GM21390 (cell line): ENCODE results near the gene SLC25A43.
"Not testable (repeated sequence)": the region's sequence is repeated elsewhere in the genome, so short reads cannot be mapped to it uniquely, and the experiment has no call there.

Source experiments
- ATAC-seq: cut with Tn5 transposase; IDR thresholded peaks from one replicate; pipeline ENCODE4 v1.9.1; 2021; ENCODE audit not compliant: unreplicated experiment

SLC25A43 gene

DNA sequence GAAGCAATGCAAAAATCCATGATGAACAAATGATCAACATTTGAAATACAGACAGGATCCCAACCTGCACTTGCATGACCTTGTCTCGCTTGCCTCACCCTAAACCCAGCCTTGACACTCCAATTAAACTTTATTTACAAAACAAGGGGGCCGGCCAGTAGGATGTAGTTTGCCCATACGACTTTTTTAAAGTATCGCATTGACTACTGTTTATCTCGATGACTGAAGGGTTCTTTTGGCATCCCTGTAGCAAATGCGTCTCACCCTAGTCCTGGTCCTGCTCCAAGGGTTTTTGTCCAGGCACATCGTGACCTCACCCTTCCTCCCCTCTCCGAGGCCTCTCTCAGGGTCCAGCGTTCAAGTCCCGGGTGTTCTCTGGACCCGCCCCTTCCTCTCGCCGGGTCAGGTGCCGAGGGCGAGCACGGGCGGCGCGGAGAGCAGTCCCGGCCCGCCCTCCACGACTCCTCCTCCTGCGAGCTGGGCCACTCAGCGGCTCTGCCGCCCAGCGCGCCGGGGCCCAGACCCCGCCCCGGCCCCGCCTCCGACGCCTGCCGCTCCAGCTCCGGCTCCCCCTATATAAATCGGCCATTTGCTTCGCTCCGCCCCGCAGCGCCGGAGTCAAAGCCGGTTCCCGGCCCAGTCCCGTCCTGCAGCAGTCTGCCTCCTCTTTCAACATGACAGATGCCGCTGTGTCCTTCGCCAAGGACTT is 68.9 kb downstream of the SLC25A43 start, which contains the start of gene SLC25A5:
TSS of gene SLC25A5 (plus strand) at position 603 of the 709 bp plus-strand sequence. CDS start at position 675, 72 bp downstream.
- ATAC-seq = peak; percentile 87

DNA sequence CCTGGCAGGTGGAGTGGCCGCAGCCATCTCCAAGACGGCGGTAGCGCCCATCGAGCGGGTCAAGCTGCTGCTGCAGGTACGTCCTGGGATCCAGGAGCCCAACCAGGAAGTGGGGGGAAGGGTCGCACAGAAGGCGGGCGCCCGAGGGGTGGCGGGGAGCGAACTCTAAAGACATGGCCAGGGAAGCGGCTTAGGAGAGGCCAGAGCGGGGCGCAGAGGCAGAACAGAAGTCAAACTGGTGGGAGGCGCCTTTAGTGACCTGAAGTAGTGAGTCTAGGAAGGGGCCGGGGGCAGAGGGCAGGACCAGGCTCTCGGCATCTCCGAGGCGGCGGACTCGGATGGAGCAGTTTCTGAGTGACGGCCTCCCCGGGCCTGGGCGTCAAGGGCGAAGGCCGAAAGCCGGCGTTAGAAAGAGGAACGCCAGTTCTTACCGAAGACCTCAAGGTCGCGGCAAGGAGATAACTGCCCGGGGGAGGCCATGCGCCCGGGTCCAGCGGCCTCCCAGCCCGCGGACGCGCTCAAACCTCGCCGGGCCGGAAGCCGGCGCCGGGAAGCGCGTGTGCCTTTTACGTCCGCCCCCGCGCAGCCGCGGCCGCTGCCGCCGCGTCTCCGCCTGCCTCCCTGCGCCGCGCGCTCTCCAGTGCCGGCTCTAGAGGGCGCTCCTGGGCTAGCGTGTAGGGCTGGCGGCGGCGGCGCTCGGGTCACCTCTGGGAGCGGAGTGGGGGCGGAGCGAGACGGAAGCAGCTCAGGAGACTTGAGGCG is 69.6 kb downstream of the SLC25A43 start:
- peak; percentile 75 for ATAC-seq

DNA sequence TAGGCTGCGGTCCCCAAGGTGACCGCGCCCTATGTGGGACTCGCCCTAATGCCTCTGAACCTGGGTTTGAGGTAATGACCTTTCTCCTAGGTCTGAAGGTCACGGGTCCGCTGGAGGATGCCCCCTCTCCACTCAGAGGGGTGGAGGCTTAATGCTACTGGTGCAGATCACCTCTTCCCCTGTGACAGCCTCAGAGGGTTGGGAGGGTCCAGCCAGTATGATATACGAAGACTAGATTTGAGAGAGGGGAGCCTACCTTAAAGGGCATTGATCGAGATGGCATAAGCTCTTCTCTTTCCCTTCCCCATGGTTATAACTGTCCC is 70.1 kb downstream of the SLC25A43 start:
- ATAC-seq = no peak

DNA sequence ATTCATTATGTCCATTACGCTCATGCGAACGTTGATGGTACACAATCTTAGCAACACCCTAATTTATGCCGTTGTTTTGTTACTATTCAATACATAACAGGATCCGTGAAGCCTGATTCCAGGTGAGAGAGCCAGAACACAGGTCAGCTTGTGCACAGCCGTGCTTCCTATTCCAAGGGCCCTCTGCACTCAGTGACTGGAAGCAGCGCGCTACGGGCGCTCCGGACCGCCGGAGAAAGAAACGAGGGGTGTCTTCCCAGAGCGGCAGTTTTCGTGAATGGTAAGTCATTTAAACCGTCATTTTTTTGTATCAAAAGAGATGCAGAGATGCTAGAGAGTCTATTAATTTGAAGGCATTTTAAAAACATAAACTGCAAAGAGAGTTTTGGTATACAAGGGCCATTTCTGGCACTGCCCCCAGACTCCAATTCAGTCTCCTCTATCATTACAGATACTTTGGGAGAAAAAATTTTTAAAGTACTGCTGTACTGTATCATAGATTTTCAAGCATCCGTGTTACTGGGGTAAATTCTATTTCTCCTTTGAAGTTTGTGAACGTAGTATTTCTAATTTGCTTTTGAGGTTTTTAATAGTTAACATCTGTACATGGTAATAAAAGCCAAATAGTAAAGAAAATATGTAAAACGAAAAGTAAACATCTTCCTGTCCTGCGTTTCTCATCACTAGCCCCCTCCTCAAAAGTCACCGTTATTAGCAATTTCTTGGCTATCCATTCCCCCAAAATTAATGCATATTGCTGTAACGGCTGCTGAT is 75.7 kb downstream of the SLC25A43 start:
- no peak for ATAC-seq

DNA sequence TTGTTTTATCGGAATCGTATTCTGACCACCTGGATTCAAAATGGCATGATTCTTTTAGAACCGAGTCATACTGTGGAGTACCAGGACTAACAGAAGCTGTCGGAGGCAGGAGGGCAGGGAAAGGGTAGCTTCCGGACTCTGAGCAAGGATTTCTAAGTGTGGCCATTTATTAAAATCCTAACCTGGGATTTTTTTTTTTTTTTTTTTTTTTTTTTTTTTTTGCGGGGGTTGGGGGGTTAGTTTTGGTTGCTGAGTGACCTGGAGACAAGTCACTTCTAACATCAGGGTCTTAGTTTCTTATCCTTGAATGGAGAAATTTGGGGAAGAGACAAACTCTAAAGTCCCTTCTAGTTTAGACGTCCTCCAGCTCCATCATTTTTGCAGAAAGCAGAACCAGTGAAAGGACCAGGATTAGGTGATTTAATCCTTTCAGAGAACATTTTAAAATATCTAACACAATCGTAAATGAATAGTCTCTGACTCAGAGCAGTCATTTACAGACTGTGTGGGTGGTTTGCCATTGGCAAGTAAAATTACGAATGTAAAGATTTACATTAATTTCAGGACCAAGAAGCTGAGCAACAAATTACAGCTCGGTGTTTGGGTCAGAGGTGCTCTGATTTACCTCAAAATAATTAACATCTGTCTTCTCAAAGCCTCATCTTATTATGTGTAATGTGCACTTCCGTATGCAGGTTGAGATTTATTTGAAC is 76.4 kb downstream of the SLC25A43 start:
- ATAC-seq = no peak

DNA sequence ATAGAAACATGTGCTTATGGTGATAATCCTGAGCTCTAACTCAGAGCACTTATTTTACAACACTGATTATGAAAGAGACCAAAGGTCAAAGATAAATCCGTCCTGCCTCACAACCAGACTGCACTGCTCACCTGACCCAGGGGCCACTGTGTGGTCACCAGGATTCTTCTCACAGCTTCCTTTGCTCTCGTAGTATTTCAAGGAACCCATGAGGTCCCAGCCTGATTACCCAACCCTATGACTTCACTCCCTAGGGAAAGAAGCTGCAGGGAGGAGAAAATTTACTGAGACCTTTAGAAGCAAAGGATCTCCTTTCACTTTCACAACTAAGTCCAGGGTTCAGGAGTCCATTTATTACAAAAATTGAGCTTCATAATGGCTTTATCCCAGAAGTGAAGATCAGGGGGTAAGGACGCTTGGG is 78.7 kb downstream of the SLC25A43 start:
- ATAC-seq = no peak

DNA sequence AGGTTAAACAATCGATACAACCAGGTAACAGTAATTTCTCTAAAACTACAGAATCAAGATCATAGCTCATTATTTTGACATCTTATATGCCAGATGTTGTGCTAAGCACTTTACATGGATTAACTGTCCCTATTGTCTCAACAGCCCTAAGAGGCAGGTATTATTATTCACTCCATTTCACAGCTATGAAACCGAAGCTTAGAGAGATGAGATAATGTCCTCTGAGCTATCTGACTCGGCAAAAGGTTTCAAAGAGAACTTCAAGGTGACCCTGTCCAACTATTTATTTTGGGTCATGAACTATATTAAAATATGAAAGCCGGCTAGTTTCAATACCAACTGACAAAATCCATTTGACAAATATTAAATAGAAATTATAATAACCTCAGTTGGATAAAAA is 79.4 kb downstream of the SLC25A43 start:
- no peak for ATAC-seq

DNA sequence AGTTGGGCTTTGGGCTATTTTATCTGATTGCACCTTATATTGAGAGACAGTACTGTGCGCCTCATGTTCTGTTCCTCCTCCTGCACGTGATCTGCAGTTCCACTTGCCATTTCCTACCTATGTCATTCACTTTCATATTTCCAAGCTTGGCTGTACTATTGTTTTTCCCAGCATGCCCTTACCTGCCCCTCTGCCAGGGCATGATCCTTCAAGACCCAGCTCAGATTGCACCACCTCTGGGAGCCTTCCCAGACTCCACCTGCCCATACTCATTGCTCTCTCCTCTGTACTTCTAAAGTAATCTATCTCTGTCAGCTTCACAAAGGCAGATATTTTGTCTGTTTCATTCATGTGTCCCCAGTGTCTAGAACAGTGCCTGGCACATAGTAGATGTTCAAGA is 80.7 kb downstream of the SLC25A43 start:
- ATAC-seq = no peak

DNA sequence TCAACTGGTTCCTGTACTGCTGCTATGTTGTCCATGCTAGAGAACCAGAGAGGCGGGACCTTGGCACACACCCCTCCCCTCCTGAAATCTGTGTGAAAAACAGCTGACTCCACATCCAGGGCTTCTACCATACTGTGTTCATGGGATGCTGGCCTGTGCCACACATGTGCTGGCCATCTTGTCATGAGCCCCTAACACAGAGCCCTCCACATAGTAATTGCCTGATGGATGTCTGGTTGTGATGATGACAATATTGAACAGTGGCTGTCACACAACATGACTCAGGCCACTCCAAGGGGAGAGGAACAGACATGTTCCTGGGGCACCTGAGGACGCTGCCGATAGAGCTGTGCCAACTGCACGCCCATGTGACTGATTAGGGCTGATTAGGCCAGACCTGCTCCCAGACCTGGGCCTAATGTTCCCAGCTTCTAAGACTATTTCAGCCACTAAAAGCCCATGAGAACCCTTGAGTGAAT is 82.2 kb downstream of the SLC25A43 start:
- ATAC-seq = no peak

DNA sequence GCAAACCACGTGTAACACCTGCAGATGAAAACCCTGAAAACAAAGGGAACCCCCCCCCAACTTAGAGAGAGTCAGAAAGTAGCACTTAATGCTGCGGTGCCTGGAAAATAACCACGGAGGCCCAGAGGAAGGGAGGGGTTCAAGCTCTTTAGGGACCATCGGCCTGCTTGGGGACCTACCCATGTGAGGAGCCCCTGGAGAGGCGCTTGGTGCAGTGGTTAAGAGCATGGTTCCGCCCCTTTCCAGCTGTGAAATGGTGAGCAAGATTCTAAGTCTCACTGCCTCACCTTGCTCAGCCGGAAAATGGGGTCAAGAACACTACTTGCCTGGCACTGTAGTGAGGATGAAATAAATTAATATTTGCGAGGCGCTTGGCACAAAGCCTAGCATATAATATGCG is 82.9 kb downstream of the SLC25A43 start:
- peak; percentile 25 for ATAC-seq

DNA sequence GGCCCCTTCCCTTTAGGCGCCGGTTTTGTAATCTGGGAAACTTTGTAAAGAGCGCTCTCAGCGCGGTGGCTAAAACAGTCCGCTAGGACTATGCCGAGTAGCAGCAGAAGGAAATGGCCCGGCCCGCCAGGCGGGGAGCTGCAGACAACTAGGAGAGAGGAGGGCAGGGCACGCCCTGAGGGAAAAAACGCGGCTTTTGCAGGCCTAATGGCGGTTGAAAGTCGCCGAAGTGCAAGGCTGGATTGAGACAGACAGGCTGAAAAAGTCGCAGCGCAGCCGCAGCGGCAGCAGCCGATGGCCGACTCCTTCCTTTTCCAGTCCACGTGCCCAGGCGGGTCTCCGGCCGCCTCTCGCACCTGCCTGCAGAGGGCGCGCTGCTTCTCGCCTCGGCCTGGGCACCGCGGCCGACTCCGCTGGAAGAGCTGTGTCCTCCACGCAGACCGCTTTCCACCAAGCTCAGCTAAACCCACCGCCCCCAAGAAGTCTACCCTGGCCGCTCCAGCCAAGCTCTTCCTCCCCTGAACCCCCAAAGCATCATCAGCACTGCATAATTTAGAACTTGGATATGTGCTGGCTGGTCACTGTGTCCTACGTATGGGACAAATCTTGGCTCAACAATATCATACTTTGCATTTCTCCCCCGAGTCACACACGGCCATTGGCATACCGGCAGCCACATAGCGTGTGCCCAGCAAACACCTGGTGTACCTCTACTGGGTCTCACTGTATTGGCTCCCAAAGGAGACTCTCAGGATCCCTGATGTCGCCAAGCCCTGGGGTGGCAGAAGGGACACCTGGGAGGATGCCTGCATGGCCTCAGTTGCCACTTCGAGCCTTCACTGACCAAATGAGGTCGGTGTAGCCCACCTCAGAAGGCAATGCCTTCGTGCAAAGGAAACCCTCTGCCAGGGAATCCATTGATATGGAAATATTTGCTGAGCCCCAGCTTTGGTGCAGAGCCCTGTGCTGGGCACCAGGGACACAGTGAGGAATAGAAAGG is 83.6 kb downstream of the SLC25A43 start:
- peak; percentile 94 for ATAC-seq

DNA sequence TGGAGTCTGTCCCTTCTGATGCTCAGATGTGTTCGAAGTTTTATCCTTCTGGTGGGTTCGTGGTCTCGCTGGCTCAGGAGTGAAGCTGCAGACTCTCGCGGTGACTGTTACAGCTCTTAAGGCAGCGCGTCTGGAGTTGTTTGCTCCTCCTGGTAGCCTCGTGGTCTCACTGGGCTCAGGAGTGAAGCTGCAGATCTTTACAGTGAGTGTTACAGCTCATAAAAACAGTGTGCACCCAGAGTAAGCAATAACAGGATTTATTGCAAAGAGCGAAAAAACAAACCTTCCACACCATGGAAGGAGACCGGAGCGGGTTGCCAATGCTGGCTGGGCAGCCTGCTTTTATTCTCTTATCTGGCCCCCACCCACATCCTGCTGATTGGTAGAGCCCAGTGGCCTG is 87.6 kb downstream of the SLC25A43 start:
- no peak for ATAC-seq

DNA sequence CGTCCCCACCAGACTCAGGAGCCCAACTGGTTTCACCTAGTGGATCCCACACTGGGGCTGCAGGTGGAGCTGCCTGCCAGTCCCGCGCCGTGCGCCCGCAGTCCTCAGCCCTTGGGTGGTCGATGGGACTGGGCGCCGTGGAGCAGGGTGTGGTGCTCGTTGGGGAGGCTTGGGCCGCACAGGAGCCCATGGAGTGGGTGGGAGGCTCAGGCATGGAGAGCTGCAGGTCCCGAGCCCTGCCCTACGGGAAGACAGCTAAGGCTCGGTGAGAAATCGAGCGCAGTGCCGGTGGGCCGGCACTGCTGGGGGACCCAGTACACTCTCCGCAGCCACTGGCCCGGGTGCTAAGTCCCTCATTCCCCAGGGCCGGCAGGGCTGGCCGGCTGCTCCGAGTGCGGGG is 88.6 kb downstream of the SLC25A43 start:
- not testable (repeated sequence) for ATAC-seq

DNA sequence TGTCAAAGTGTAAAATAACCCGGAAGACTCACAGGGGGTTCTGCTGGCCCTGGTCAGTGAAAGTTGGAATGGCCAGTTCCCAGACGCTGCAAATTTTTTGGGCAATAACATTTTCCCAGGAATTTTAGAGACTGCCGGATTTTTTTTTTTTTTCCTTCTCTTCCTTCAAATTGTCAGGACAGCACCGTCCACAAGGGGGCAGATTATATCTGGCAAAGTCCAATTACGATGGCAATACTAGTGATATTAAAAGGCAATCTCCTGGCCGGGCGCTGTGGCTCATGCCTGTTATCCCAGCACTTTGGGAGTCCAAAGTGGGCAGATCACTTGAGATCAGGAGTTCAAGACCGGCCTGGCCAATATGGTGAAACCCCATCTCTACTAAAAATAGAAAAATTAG is 89.6 kb downstream of the SLC25A43 start:
- no peak for ATAC-seq

DNA sequence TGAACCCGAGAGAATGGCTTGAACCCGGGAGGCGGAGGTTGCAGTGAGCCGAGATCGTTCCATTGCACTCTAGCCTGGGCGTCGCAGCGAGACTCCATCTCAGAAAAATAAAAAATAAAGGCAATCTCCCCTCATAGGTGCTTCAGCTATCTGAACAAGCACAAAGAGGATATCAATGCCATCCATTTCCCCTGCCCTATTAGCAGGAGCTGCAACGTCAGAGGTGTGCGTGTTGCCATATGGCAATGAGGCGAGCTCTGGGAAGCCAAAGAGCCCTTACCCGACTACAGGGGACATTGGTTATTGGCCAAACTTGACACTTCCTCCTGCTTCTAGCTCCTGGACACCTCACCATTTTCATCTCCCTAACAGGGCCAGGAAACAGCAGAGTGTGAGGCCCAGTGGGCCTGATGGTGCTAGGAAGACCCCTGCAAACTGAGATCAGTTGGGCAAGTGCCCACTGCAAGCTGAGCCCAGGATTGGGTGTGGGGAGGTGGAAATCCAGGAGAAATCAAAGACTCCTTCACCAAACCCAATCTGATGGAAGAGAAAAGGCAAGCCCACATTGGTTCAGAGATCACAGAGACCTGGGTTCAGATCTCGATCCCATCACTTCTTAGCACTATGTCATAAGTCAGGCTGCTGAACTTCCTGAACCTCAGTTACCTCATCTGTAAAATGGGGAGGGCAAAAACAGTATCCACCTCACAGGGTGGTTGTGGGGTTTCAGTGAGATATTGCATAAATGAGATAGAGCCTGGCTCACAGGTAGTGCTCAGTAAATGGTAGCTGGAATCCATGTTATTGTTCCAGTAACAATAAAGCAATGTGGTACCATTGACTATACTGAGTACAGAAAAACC is 90.3 kb downstream of the SLC25A43 start:
- ATAC-seq = no peak

DNA sequence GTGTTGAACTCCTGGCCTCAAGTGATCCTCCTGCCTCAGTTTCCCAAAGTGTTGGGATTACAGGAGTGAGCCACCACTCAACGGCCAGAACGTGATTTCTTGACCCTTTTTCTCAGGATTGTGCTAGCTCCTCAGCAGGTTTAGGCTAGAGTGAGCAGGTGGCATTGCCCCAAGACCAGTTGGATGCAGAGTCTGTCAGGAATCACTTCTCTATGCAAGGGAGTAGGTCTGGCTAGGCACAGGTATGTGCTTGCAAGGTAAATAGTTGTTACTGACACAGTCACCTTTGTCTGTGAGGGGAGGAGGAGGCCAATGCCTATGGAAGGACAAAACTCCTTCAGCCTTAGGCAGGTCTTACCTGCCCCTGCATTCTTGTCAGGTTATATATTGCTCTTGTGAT is 93.3 kb downstream of the SLC25A43 start:
- ATAC-seq = no peak

DNA sequence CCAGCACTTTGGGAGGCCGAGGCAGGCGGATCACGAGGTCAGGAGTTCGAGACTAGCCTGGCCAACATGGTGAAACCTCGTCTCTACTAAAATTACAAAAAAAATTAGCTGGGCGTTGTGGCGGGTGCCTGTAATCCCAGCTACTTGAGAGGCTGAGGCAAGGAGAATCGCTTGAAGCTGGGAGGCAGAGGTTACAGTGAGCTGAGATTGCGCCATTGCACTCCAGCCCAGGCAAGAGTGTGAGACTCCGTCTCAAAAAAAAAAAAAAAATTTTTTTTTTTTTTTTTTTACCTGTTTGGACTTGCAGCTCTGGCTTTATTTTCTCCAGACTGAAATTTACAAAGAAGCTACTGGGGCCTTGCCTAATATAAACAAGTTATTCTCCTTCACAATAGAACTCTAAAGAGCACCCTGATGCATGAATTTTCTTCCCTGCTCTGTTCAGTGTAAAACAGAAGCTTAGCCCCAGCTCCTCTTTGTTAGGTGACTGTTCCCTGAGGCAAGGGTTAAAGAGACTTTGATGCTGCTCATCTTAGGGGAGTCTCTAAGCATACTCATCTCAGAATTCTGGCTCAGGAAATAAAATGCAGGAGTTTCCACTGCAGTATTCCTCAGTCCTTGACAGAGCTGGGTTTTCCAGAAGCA is 94.8 kb downstream of the SLC25A43 start:
- ATAC-seq = not testable (repeated sequence)
